GM19467 (cell line): Measurements from ENCODE around the gene OR1E2.
"Not testable (repeated sequence)": the region's sequence is repeated elsewhere in the genome, so short reads cannot be mapped to it uniquely, and the experiment has no call there.

ENCODE experiments used
- ATAC-seq: cut with Tn5 transposase; IDR thresholded peaks from one replicate; pipeline ENCODE4 v1.9.1; 2021; ENCODE audit warnings: mild to moderate bottlenecking, moderate library complexity; ENCODE audit not compliant: unreplicated experiment

OR1E2 gene

DNA sequence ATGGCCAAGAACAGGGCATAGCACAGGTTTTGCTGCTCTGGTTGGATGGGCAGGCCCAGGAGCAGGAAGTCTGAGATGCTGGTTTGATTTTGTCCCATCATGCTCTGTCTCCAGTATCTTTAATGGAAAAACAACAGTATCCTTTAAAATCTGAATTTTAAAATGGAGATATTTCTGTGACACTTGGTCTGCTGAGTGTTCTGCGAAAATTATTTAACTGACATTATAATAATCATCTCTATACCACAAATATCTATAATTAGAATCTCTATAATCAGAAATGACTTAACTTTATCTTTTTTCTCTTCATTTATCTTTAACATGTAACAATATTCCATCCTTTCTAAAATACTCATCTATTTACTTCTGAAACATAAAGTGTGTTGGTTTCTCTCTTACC lies 35.3 kb downstream of the OR1E2 start, which contains the start of gene OR1E1:
Gene OR1E1 (minus strand): TSS at position 101 of the 400 bp plus-strand sequence. CDS start 0 bp downstream, at position 101.
- ATAC-seq, result no peak

DNA sequence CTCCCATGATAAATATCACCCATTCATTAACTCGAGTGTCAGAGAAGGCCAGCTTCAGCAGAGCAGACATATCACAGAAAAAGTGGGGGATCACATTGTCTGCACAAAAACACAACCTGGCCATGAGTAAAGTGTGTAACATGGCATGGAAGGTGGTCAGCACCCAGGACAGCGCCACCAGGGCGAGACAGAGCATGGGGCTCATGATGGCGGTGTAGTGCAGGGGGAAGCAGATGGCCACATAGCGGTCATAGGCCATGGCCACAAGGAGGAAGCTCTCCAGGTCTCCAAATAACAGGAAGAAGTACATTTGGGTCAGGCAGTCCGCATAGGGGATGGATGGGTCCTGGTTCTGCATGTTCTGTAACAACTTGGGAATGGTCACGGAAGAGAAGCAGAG lies 35.8 kb downstream of the OR1E2 start:
- ATAC-seq, result not testable (repeated sequence)

GRCh38 chr17:3389791-3390190 lies 43.9 kb downstream of the OR1E2 start:
- ATAC-seq, result no peak

DNA sequence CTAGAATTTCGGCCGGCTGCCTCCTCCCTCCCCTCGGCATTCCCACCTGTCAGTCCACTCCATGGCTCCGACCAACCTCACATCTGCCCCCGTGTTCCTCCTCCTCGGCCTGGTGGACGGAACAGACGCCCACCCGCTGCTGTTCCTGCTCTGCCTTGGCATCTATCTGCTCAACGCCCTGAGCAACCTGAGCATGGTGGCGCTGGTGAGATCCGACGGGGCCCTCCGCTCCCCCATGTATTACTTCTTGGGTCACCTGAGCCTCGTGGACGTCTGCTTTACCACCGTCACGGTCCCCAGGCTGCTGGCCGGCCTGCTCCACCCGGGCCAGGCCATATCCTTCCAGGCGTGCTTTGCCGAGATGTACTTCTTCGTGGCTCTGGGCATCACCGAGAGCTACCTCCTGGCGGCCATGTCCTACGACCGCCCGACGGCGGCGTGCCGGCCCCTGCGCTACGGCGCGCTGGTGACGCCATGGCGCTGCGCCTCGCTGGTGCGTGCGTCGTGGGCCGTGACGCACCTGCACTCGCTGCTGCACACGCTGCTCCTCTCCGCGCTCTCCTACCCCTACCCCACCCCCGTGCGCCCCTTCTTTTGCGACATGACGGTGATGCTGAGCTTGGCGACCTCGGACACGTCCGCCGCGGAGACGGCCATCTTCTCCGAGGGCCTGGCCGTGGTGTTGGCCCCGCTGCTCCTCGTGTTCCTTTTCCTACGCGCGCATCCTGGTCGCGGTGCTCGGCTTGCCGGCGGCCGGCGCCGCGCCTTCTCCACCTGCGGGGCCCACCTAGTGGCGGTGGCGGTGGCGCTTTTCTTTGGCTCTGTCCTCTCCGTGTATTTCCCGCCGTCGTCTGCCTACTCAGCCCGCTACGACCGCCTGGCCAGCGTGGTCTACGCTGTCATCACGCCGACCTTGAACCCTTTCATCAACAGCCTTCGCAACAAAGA lies 47.5 kb downstream of the OR1E2 start, which contains the start of gene OR3A2:
Gene OR3A2 (minus strand): TSS at position 440 of the 948 bp plus-strand sequence.
- no peak for ATAC-seq
